Measurements from ENCODE around the gene ZFPL1.
"Not testable (repeated sequence)": the region's sequence is repeated elsewhere in the genome, so short reads cannot be mapped to it uniquely, and the experiment has no call there.

ZFPL1 gene

GRCh38 chr11:65115361-65116082 is 31.5 kb downstream of the ZFPL1 start:
- DNase-seq: no peak

DNA sequence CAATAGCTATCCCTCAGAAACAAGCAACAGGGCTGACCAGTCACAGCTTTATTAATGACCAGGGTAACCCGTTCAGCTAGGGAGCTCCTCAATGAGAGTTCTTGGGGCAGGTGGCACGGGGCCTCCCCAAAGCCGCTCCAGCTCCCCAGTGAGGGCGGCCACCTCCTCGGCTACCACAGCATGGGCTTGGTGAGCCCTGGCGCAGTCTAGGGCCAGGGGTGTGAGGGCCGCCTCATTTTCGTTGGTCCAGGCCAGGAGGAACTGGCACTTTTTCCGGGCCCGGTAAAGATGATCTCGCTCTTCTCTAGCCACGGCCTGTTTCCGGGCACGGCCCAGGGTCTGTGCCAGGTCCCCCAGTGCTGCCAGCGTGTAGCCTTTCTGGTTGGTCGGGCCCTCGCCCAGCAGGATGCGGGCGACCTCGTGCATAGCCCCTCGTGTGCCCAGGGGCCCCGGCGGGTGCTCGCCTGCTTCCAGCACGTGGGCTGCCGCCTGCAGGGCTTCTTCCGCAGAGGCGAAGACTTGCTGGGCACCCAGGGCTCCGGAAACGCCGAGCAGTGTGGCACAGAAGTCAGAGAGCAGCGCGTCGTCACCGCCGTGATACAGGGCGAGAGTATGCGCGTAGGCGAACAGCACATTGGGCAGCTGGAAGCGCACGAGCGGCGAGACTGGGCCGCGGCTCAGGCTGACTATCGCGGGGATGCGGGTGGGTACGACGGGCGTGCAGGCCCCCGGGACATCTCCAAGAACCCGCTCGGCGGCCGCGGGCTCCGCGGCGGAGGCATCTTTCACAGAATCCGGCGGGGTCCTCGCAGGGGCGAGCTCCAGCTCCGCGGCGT is 32.6 kb downstream of the ZFPL1 start:
- DNase-seq: peak; percentile 77

- peak; percentile 100 for DNase-seq
These were observed 33.4 kb downstream of the ZFPL1 start, which contains the start of gene ZNHIT2 for GRCh38 chr11:65117206-65118096. Gene ZNHIT2 (minus strand): TSS chr11:65117701. CDS start chr11:65117653, 48 bp downstream.

- no peak for DNase-seq
These were observed 34.2 kb downstream of the ZFPL1 start for GRCh38 chr11:65118097-65118837.

DNA sequence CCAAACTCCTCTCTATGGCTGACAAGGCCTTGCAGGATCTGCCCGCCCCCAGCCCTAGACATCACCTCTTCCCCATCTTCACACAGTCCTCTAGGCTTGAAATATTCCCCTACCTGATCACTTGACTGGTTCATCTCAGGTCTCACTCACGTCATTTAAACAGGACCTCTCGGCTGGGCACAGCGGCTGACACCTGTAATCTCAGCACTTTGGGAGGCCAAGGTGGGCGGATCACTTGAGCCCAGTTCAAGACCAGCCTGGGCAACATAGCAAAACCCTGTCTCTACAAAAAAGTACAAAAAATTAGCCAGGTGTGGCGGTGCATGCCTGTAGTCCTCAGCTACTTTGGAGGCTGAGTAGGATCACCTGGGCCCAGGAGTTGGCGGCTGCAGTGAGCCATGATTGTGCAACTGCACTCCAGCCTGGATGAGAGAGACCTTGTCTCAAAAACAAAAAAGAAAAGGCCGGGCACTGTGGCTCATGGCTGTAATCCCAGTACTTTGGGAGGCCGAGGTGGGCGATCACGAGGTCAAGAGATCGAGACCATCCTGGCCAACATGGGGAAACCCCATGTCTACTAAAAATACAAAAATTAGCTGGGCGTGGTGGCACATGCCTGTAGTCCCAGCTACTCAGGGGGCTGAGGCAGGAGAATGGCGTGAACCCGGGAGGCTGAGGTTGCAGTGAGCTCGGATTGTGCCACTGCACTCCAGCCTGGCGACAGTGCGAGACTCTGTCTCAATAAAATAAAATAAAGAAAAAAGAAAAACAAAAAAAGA is 35.1 kb downstream of the ZFPL1 start:
- DNase-seq: not testable (repeated sequence)

GRCh38 chr11:65119670-65119995 is 35.6 kb downstream of the ZFPL1 start:
- no peak for DNase-seq

- DNase-seq: no peak
These were observed 36.8 kb downstream of the ZFPL1 start for GRCh38 chr11:65120831-65121230.

- peak; percentile 58 for DNase-seq
These were observed 37.4 kb downstream of the ZFPL1 start for GRCh38 chr11:65121447-65121864.

DNA sequence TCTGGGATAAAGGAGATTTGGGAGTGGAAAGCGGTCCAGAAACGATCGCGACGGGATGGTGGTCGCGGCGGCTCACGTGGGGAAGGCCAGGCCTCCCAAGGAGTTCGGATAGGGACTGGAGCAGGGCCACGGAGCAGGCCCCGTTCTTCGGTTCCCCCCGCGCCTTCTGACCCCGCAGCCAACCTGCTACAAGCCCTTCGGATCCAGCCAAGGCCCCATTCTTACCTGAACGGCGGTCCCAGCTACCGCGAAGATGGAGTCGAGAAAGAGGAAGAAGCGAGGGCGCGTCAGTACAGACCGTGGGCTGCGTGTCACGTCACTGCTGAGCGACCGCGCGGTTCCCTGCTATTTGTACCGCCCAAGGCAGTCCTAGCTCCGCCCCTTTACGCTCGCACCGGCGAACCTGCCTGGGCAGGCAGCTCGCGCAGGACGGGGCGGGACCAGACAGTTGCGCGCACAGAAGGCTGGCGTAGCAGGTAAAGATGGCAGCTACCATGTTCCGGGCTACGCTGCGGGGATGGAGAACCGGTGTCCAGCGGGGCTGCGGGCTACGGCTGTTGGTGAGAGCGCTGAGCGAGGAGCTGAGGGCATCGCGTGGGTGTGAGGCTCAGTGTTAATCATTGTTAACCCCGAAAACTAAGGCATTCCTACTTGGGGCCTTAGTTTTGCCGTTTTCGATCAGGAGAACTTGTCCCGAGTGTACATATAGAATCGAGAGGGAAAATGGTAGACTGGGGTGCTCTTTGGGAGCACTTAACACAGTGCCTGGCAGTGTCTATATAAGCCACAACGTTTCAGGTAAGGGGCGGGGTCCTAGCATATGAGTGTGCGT is 38.1 kb downstream of the ZFPL1 start, which contains the start of the genes FAU and MRPL49:
Gene FAU, minus strand, starts transcription at position 270 of the 832 bp plus-strand sequence. CDS start 321 bp downstream, outside the sequence.
Gene MRPL49, plus strand, starts transcription at position 457 of the 832 bp plus-strand sequence. Its CDS starts 26 bp downstream, at position 483.
- peak; percentile 100 for DNase-seq

DNA sequence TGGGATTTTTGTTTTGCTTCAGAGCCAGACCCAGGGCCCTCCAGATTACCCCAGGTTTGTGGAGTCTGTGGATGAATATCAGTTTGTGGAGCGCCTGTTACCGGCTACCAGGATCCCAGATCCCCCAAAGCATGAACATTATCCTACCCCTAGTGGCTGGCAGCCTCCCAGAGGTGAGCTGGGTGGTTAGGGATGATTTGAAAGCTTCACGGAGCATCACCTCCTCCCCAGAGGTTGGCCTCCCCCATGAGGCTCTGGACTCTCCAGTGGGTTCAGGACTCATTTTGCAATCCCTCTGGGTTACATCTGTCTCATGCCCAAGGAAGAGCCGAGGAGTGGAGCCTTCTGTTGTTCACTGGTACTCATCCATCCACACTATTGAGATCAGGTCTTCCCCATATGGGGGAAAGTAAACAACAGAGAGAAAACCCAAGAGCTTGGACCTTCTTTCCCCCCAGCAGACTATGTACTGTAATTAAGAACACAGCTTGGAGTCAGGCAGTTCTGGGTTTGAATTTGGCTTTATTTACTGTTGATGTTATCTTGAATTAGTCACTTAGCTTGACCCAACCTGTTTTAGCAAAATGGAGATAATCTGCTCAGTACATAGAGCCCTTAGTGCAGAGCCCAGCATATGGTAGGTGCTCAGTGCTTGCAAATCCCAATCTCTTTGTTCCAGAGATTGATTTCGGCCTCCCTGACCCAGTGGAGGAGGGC is 40.6 kb downstream of the ZFPL1 start:
- DNase-seq: no peak

DNA sequence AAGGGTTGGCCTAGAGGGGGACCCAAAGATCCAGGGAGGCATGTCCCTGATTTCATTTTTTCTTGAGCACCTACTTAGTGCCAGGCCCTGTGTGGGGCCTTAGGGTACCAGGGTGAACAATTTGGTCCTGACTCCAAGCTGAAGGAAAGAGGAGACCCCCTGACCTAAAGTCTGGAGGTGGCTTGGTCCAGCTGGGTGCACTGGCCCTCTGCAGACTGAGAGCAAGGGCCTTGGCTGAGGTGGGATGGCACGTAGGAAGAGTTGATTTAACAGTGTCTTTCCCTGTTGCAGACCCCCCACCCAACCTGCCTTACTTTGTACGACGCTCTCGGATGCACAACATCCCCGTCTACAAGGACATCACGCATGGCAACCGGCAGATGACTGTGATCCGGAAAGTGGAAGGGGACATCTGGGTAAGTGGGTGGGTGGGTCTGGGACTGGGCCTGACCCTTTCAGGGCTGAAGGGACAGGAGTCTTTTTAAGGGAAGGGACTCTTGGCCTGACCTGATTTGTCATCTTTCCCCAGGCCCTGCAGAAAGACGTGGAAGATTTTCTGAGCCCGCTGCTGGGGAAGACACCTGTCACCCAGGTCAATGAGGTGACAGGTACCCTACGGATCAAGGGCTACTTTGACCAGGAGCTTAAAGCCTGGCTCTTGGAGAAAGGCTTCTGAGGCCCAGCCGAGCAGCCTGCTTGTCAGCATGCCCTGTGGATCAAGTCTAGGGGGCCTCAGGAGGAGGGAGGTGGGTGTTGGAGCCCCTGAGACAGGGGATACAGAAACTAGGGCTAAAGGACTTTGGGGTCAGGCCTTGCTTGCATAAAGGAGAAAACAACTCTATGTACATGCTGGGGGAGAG is 41.4 kb downstream of the ZFPL1 start:
- DNase-seq: no peak

GRCh38 chr11:65126624-65127274 is 42.7 kb downstream of the ZFPL1 start:
- no peak for DNase-seq

GRCh38 chr11:65127473-65128181 is 43.6 kb downstream of the ZFPL1 start:
- no peak for DNase-seq

DNA sequence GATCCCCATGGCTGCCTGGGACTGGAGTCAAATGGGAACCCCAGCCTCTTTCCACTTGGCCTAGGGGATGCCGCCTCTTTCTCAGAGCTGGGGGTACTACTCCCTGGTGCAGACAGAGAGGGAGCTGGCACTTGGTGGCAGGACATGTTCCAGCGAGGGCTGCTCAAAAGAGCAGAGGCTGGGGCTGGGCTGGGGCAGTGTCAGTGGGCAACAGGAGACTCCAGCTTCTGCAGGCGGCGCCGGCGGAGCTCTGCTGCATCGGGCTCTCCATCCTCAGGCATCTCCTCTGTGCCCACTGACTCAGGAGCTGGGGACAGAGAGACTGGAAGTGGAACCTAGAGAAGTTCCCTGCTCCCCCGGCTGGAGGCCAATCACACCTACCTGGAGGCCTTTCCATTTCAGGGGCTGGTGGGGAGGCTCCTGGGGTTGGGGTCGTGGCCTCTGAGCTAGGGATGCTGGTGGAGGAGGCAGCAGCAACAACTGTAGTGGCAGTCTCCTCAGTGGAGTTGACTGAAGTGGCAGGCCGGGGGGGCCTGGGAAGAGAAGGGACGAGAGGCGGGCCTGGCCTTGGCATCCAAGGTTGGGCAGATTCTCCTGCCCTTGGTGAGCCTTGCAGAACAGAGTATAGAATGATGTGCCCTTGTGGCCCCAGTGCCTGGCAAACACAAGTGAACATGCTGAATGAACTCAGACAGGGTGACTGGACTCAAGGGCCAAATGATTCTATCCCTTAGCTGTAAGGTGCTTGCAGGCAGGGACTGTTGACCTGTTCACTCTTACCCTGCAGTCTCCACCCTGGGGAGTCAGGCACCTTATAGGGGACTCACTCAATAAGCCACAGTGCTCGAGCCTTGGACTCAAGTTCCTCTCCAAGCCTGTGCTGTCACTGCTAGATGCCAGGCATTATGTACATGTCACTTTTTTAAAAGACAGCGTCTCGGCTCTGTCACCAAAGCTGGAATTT is 44.4 kb downstream of the ZFPL1 start:
- DNase-seq: no peak

DNA sequence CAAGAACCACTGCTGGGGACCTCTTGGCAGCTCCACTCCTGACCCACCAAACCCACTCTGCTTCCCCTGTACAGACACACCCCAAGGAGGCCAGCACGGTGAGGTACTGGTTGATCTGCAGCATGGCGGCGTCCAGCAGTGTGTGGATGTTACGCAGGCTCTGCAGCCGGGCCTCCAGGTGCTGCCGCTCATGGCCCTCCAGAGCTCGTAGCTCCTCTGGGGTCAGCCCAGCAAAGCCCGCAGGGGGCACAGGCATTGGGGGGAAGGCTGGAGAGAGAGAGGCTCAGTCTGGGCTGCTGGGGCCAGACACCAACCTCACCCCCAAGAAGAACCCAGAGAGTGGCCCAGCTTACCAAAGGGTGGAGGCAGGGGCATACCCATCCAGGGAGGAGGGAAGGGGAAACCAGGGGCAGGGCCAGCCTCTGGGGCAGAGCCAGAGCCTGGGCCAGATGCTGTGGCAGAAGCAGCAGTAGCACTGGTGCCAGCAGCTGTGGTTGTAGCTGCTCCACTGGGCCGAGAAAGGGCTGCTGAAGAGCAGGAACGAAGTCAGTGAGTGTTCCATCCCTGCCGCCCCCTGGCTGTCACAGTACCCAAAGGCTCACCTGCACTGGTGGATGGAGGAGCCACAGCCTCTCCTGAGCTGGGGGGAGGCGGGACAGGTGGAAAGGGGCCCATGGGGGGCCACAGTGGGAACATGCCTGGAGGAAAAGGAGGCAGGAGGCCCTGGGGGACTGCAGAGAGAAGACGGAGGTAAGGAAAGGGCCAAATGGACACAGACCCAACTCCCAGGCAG is 45.8 kb downstream of the ZFPL1 start:
- no peak for DNase-seq
